ENCODE results near the gene NBAS. TPM values are rescaled to one million over a fixed set of nuclear protein-coding genes. Genes with fewer than 3 reads are reported as not detected.

NBAS gene
- total and polyA plus RNA-seq, 10 of the 15 experiments (the other 5 are each of a cell fraction or from before 2014, with no cell fraction given): 4.3 to 32.7 (median 20.8) TPM

GRCh38 chr2:15120631-15121030 is 440.5 kb downstream of the NBAS start (continued):
- TF ChIP-seq BCLAF1 (IDR thresholded peaks at IDR 0.05) (no peak), MEF2B (IDR thresholded peaks at IDR 0.05; ENCODE audit: partially characterized antibody, poor library complexity, severe bottlenecking) (no peak), MTA2 (IDR thresholded peaks at IDR 0.05; ENCODE audit: low read depth) (no peak)

GRCh38 chr2:15119722-15120175 is 441.4 kb downstream of the NBAS start:
- FAIRE-seq: no peak
- H4K20me1 ChIP-seq (ENCODE audit: control insufficient read depth, insufficient read depth): no peaks in the 10 kb centered on the region
- no peak overlapping the region for H3K4me2 ChIP-seq (ENCODE audit: control insufficient read depth, insufficient read depth)
- H2AFZ ChIP-seq (ENCODE audit: control insufficient read depth, low read depth, low read length): no peak overlapping the region
- TF ChIP-seq CBX3 (IDR thresholded peaks at IDR 0.05; ENCODE audit: borderline replicate concordance, low read depth) (no peak), SPI1 (IDR thresholded peaks at IDR 0.05; ENCODE audit: borderline replicate concordance, insufficient read depth, low read depth, low read length) (peak; percentile 15; the same call in 1 of the 2 replicates), MTA3 (IDR thresholded peaks at IDR 0.05; ENCODE audit: borderline replicate concordance, low read length) (no peak), TBL1XR1 (IDR thresholded peaks at IDR 0.05; ENCODE audit: low read depth, low read length) (no peak), BCLAF1 (IDR thresholded peaks at IDR 0.05) (no peak)
- no peaks in the 10 kb centered on the region for H3K79me2 ChIP-seq (ENCODE audit: control insufficient read depth, insufficient read depth, low read length)
- in situ Hi-C loops (cut with MboI): no loop called here
- H3K4me3 ChIP-seq: no peak overlapping the region
- no TSS peak for BruUV-seq (replicated peaks)
- intact Hi-C loops (cut with micrococcal nuclease; ENCODE audit: unreplicated experiment): no loop called here
- no peaks in the 10 kb centered on the region for H3K4me1 ChIP-seq (ENCODE audit: control insufficient read depth, insufficient read depth, low read length)
- ChIA-PET RAD21 (ENCODE audit: unreplicated experiment) (no interaction called here), SMC1A (ENCODE audit: uncharacterized antibody, unreplicated experiment) (no interaction called here), POLR2A (no interaction called here), CTCF (interaction anchor here (0.6 kb wide), 1 partner anchor 719 kb away, joined by 3 read pairs; no protein-coding TSS in a partner anchor)
- DNase-seq (ENCODE audit: low read depth, low spot score): no peak
- no peaks in the 10 kb centered on the region for H3K9me3 ChIP-seq (replicated peaks; ENCODE audit: control insufficient read depth, insufficient read depth, low read length)
- no peak overlapping the region for H3K9ac ChIP-seq (ENCODE audit: control insufficient read depth, insufficient read depth, low read length)
- no peaks in the 10 kb centered on the region for H3K27me3 ChIP-seq (replicated peaks in 1 of 2; ENCODE audit: control insufficient read depth in 2 of 2, insufficient read depth in 2 of 2, low read length in 1 of 2)
- no peak overlapping the region for H3K27ac ChIP-seq (ENCODE audit: control insufficient read depth, insufficient read depth)
- WGBS (ENCODE audit: insufficient coverage, insufficient replicate concordance, low lambda C conversion rate, missing lambda C conversion rate): 45% methylated on average over 4 of the region's 4 CpGs
- no peak for ATAC-seq
- no peaks in the 10 kb centered on the region for H3K36me3 ChIP-seq (ENCODE audit: control insufficient read depth in 2 of 2, insufficient read depth in 2 of 2, low read length in 1 of 2)

Data from GM12878 (cell line).